Stimulated activated CD8-positive, alpha-beta memory T cell treated with anti-CD3 and anti-CD28 coated beads, Interleukin-2, amount 100 ng/mL, for 48 hours (primary cell): ENCODE data around the gene PLPP2.

Experiments used
- DNase-seq, 2 donors: peaks; one replicate each; pipeline ENCODE4 v3.0.0-alpha.2; 2020; ENCODE audit warnings: low read depth in 2 of 2

The PLPP2 gene

DNA sequence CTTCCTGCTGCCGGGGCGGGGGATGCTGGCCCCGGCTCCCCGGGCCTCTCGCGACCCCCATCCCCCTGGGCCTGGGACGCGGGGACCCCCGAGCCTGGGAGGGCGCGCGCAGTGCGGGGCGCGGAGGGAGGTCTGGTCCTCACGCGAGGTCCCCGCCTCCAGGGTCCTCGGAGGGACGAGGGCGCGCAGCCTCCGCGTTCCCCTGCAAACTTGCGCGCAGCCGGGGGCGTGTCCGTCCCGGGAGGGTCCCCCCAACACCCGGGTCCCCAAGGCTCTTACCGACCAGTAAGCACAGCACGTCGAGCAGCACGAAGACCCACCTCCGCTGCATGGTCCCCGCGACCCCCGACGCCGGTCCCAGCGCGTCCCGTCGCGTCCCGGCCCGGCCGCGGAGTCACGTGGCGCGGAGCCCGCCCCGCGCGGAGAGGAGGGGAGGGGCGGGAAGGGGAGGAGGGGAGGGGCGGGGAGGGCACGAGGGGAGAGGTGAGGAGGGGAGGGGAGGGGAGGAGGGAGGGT, at the start of gene PLPP2:
PLPP2 (minus strand) TSS at position 398 of the 516 bp plus-strand sequence; CDS start at position 331, 67 bp downstream.
- no peak for DNase-seq

DNA sequence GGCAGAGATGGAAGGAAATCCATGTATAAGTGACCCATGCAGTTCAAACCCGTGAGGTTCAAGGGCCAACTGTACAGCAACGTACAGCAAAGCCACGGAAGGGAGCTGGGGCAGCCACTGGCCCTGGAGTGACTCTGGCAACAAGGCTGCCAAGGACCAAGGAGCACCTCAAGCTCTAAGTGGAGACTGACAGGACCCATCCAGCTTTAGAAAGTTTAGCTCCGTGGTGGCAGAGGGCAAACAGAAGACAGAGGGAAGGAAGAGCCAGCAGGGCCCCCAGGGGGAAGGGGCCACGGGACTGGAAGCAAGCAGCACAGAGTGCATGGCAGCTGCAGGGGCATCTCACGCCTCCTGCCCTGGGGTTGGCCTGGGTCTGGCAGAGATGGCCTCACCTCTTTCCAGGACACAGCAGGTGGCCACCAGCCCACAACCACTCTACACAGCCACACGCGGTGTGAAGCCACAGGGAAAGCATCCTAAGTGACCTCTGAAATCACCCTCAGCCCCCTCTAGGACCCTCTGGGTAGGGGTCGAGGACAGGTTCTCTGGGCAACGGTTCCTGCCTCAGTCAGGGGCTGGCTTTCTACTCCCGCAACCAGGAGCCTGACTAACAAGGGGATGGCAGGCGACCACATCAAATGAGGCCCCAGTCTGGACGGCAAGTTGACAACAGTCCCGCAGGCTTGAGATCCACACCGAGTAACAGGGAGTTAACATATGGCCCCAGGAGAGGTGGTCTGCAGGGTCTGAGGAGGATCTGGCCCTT, 49.6 kb upstream of the PLPP2 start:
- no peak for DNase-seq

DNA sequence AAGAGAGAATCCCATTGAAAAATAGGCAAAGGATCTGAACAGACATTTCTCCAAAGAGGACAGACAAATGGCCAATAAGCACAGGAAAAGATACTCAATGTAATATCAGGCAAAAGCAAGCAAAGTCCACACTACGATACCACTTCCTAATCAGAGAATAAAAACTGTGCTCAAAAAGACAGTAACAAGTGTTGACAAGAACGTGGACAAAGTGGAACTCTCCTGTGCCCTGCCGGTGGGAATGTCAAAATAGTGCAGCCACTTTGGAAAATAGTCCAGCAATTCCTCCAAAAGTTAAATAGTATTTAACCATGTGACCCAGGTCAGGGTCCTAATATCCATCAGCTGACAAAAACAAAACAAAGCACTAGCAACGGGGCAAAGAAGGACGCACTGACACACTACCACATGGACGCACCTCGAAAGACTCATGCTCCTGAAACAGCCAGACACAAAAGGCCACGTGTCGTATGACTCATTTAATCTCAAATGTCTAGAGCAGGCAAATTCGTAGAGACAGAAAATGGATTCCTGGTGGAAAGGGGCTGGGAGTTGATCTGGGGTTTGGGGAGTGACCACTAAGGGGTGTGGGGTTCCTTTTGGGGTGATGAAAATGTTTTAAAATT, 48.2 kb upstream of the PLPP2 start:
- DNase-seq: no peak

DNA sequence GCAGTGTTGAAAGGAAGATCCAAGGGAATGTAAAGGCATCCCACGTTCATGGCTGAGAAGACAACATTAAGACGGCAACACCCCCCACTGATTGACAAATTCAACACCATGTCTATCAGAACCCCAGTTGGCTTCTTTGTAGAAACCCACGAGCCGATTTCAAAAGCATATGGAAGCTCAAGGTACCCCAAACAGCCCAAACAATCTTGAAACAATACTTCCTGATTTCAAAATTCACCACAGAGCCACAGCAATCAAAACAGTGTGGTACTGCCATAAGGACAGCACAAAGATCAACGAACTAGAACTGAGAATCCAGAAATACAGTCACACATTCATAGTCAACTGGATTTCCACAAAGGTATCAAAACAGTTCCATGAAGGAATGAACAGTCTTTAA, 47.2 kb upstream of the PLPP2 start:
- DNase-seq: no peak

DNA sequence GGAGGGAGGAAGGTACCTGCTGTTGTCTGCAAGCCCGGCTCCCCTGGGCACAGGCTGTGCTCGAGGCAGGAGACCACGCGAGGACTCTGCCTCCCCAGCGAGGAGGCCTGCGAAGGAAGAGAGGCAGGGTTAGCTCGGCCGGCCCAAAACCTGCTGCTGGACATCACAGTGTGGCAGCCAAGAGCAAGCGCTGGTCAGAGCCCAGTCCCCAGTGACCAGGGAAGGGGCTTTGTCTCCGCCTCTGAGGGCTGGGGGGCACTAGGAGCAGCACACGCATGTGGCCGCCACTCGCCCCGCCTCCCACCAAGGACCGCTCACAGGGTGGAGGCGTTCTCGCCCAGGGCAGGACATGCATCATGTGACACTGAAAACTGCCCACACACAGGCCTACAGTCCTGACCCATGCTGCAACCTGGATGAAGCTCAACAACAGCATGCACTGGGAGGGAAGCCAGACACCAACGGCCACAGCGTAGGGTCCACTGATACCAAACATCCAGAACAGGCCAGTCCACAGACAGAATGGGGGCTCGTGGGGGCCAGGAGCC, 44.9 kb upstream of the PLPP2 start:
- no peak for DNase-seq

DNA sequence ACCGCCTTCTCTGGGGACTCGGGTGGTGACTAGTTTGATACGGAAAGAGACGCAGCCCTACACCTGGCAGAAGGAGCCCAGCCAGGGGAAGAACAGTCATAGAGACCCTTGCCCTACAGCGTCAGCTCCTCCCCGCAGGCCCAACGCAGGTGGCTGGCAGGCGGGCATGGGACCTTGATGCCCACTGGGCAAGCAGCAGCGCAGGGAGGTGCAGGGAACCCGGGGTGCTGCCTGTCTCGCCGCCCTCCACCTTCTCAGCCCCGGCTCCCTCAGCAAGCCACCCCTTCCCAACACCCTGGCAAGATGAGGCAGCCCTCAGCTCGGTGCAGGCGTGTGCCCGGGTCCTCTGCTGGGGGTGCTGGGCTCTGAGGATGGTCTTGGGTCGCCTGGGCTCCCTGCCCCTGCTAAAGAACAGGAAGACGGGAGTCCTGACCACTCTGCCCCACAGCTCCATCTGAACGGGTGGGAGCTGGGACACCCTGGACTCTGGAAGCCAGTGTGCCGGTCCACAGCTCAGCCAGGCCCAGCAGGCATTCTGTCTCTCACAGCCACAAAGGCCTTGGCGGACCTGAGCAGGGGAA, 44.4 kb upstream of the PLPP2 start:
- no peak for DNase-seq

DNA sequence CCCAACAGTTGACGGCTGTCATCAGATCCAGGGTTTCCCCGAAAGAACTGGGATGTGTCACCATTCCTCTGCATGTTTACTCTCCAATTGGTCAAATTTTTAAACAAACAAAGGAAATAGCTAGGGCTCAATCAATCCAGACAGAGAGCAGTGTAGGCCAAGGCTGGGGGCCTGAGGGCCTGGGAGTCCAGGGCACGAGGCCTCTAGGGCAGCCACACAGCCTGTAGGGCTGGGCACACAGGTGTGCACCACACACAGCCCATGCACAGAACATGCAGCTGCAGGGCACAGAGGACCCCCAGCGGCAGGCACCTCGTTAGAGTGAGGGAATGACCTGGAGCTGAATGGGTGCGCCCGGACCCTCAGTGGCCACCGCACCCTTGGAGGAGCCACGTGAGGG, 43.9 kb upstream of the PLPP2 start:
- DNase-seq: no peak

DNA sequence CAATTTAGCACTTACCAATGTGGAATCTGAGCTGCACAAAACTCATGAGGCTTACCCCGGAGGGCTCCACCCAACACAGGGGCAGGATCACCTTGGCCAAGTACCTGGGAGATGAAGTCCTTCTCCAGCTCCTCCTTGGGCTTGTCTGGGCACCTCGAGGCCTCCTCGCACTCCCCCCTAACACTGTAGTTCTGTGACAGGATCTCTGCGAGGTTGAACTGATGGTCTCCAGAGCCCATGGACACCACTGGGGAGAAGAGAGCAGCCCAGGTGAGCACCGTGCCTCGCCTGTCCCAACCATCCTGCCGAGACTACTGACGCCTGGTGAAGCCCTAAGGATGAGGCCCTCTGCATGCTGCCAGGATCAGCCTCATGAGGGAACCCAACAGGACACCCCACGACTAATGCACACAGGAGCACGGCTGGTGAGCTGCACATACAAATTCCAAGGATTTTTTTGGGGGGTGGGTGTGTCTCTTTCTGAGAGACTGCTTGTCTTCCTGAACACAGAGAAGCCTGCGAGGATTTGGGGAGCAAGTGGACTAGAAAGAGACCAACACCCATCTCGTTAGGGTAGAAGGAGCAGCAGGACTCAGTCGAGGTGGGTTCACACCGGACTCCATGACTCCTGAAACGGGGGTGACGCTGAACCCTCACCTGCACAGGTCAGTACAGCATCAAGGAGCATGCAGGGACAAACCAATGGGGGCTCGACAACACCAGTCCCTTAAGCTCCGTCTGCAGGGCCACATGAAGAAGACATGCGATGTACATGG, 43.3 kb upstream of the PLPP2 start:
- no peak for DNase-seq

DNA sequence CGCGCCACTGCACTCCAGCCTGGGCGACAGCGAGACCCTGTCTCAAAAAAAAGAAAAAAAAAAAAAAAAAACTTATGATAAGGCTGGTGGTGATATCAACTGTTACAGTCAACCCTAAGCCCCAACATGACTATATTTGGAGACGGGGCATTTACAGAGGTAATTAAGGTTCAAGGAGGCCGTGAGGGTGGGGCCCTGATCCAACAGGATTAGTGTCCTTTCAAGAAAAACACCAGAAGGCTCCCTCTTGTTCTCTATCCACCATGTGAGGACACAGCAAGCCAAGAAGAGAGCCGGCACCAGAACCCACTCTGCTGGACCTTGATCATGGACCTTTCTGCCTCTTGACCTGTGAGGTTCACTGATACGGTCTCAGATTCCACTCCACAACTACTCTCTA, 39.3 kb upstream of the PLPP2 start:
- no peak for DNase-seq

DNA sequence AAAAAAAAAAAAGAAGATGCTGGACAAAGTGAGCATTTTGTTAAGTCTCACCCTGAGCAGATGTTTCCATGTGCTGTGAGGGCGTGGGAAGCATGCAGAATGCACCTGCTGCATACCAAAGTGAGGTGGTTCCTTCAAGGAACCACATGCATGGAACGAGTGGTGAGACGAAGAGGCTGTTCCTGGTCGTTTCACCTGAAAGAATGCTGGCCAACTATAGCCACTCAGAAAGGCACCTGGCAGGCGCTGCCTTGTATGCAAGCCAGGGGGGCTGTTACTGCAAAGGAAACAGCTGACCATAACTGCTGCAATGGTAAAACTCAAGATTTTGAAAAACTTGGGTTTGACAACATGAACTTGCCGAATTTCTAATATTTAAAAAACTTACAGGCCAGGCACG, 38.7 kb upstream of the PLPP2 start:
- DNase-seq: no peak

DNA sequence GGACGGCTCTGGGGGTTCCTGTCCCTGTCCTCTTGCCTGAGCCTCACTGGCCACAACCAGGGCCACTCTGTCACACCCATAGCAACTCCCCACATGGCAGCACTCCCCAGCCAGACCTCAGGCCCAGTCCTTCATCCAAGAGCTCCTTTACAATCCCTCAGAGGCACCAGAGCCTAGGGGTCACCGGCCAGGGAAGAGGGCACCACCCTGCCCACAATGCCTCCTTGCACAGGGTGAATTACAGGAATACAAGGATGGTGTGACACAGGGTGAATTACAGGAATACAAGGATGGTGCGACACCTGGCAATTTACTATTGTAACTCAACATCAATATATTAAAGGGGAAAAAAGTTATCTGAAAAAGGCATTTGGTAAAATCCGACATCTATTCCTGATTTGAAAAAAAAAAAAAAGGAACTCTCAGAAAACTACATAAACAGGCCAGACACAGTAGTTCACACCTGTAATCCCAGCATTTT, 36.9 kb upstream of the PLPP2 start:
- no peak for DNase-seq

DNA sequence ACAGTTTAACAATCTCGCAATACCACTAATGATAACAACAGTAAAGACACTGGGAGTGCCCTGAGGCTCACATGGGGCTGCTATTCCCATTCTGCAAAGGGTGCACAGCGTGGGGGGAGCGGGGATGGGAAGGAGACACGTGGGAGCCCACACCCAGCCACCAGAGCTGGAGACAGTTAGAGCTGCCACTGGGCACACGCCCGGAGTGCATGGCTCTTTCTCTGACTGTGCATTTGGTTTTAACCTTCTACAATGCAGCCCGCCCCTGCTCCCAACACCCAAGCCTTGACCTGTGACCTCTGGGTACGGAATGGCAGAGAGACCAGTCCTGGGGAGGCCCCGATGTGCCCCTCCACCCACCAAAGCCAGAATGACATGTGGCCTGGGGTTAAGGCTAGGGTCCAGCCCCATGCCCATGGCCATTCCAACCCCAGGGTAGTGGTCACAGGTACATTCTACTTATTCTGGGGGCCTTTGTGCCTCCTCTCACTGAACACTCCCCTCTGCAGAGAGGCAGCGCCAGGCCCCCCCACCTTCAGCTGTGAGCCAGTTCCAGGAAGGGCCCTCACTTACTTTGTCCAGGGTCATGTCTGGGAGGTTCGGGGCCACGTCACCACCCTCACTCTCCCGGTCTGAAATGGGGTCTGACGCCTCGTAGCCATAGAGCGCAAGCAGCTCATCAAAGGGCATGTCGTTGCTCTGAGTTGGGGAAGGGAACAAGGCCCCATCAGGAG, 36.3 kb upstream of the PLPP2 start:
- no peak for DNase-seq

DNA sequence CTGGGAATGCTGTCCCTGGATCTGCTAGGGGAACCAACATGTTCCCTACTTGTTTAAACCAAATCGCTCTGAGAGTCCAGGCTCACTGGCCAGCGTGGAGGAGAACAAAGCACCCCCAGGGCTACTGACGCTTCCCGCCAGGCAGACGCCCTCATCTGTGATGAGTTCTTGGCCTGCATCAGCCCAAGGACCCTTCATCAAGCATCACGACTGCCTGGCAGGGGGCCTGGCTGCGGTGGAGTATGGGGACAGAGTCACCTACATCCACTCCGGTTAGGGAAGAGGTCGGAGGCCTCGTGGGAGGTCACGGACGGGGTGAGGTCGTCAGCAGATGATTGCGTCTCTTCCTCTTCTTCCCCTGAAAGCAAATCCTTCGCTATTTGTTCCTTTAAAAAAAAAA, 35.7 kb upstream of the PLPP2 start:
- DNase-seq: no peak

DNA sequence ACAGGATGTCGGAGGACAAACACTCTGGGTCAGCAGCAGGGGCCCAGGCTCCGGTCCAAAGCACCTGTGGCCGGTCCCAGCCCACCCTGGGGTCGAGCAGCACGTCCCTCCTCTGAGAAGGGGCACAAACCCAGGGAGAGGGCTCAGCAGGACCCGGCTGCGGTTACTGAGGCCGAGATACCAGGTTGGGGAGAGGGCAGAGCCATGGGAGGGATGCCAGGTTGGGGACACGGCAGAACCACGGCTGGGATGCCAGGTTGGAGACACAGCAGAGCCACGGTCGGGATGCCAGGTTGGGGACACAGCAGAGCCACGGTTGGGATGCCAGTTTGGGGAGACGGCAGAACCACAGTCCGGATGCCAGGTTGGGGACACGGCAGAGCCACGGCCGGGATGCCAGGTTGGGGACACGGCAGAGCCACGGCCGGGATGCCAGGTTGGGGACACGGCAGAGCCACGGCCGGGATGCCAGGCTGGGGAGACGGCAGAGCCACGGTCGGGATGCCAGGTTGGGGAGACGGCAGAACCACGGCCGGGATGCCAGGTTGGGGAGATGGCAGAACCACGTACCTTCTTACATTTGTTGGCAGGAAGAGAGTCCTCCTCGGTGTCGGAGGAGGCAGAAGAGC, 34.8 kb upstream of the PLPP2 start:
- no peak for DNase-seq

DNA sequence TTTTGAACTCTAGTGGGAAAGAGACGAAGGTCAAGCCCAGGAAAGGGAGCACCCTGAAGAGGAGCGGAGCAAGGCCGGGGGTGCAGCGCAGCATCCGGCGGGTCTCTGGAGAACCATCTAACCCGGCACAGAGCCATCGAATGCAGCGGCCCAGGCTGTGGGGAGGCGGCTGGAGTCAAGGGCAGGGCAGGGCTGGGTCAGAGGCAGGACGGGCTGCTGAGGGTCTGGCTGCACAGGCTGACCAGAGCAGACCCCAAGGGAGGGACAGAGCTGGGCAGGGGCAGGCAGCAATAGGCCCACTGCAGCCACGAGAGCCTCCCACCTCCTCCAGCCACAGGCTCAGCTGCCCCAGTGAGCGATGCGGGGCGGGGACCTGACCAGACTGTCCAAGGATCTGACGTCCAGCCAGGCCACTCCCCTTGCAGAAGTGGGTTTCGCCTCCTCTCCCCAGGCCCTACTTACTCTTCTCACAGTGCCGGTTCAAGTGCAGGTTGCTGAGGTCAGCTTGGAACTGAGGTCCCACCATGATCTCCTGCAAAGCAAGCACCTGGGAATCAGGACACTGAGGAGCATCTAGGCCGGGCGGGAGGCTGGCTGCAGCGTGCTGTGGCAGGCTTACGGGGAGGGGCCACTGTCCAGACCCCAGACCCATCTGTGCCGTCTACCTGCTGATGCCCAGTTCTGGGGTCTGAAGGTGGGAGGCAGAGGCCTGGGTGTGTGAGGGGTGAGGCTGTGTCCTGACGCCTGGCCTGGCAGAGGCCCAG, 34.2 kb upstream of the PLPP2 start:
- DNase-seq: no peak

DNA sequence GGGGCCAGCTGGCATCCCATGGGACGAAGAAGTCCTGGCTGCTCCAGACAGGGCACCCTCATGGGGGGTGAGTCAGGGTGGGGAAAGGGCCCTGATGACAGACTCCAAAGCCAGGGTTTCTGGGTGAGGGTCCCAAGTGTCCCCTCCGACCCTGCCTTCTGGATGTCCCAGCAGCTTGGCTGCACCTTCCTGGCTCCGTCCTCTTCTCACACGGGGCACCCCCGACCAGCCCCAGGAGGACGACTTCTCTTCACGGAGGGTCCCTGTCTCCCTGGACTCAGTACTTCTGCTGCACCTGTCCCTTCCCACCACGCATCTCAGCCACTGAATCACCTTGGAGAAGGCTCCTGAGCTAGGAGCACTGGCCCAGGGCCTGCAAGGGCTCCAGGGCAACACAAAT, 33.5 kb upstream of the PLPP2 start:
- no peak for DNase-seq

DNA sequence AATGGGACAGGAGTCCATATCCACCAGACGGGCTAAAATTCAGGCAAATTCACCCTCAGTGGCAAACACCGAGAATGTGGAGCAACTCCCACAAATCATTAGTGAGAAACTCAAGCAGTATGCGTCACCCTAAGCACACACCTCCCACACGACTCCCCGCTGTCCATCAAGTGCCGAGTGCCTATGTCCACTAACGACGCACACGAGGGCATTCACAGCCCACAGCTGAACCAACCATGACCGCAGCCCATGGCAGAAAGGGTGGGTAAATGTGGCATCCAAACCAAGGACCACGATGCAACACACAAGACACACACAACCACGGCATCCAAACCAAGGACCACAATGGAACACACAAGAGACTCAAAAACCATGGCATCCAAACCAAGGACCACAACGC, 31.4 kb upstream of the PLPP2 start:
- no peak for DNase-seq

DNA sequence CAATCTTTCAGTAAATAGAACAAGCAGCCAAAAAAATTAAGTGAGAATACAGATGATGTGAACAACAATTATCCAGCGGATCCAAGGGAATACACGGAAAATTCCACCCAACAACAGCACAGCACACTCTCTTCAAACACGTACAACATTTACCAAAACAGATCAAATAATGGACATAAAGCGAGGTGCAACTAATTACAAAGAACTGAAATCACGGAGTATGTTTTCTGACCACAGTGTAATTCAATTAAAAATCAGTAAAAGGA, 27.2 kb upstream of the PLPP2 start:
- DNase-seq: no peak

DNA sequence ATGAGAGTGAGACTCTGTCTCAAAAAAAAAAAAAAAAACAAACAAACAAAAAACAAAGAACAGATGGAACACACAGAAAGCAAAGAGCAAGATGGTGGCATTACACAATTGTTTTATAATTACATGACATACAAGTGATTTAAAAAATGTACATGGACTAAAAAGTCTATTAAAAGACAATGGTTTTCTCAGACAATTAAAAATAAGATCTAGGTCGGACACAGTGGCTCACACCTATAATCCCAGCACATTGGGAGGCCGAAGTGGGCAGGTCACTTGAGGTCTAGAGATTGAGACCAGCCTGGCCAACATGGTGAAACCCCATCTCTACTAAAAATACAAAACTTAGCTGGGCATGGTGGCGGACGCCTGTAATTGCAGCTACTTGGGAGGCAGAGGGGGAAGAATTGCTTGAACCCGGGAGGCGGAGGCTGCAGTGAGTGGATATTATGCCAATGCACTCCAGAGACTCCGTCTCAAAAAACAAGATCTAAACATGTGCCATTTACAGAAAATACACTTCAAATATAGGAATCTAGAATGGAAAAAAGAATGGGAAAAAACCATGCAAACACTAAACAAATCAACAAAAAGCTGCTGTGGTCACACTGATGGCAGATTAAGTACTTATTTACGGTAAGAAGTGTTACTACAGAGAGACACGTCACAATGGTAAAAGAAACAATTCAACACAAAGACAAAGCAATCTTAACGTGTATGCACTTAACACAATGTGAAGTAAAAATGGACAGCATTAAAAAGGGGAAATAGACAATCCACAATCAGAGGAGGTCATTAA, 26.7 kb upstream of the PLPP2 start:
- no peak for DNase-seq
